GM18511 (cell line): ENCODE results near the gene INTS1.

ENCODE experiments used
- ATAC-seq: cut with Tn5 transposase; IDR thresholded peaks from one replicate; pipeline ENCODE4 v1.9.1; 2021; ENCODE audit warnings: mild to moderate bottlenecking, moderate library complexity; ENCODE audit not compliant: unreplicated experiment

Gene INTS1, protein sequence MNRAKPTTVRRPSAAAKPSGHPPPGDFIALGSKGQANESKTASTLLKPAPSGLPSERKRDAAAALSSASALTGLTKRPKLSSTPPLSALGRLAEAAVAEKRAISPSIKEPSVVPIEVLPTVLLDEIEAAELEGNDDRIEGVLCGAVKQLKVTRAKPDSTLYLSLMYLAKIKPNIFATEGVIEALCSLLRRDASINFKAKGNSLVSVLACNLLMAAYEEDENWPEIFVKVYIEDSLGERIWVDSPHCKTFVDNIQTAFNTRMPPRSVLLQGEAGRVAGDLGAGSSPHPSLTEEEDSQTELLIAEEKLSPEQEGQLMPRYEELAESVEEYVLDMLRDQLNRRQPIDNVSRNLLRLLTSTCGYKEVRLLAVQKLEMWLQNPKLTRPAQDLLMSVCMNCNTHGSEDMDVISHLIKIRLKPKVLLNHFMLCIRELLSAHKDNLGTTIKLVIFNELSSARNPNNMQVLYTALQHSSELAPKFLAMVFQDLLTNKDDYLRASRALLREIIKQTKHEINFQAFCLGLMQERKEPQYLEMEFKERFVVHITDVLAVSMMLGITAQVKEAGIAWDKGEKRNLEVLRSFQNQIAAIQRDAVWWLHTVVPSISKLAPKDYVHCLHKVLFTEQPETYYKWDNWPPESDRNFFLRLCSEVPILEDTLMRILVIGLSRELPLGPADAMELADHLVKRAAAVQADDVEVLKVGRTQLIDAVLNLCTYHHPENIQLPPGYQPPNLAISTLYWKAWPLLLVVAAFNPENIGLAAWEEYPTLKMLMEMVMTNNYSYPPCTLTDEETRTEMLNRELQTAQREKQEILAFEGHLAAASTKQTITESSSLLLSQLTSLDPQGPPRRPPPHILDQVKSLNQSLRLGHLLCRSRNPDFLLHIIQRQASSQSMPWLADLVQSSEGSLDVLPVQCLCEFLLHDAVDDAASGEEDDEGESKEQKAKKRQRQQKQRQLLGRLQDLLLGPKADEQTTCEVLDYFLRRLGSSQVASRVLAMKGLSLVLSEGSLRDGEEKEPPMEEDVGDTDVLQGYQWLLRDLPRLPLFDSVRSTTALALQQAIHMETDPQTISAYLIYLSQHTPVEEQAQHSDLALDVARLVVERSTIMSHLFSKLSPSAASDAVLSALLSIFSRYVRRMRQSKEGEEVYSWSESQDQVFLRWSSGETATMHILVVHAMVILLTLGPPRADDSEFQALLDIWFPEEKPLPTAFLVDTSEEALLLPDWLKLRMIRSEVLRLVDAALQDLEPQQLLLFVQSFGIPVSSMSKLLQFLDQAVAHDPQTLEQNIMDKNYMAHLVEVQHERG (N-terminal part only)

GRCh38 chr7:1503816-1504775 lies at the start of gene INTS1:
Gene INTS1, minus strand, starts transcription at chr7:1504389. Its CDS starts 429 bp downstream, at chr7:1503960.
- peak; percentile 86 for ATAC-seq

GRCh38 chr7:1553512-1554210 lies 49.5 kb upstream of the INTS1 start:
- ATAC-seq, result no peak

- no peak for ATAC-seq
Measured at GRCh38 chr7:1552200-1552599, 48.0 kb upstream of the INTS1 start.

GRCh38 chr7:1550846-1551155 lies 46.6 kb upstream of the INTS1 start:
- ATAC-seq, result no peak

DNA sequence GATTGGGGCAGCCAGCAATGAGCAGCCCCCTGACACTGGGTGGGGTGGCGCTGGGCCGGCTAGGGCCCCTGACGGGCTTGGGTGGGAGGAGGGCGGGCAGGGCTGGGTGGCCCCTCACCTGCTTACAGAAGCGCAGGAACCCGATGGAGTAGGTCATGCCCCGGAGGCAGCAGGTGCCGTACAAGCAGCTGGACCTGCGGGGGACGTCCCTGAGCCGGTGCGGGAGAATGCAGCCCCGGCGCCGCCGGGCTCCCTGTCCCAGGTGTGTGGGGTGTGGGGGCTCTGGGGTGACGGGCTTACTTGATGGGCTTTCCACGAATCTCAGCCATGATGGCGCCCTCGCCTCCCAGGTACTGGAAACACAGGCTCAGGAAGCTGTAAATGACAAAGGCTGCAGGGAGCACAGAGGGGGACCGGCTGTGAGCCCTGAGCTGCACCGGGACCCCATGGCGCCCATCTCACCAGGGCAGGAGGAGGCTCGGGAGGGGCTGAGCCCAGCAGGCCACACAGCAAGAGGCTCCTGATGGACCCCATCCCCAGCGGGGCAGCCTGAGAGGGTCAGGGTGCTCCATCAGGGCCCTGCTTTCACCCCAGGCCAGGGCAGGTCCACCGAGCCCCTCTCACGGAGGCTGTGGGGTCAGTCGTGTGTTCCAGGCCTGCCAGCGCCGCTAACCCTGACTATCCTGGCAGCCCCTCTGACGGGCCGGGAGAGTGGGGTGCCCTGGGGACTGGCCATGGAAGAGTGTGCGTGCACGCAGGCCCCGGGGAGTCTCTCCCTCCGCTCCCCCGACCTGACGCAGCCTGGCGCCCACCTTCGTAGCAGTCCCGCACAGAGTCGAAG lies 46.0 kb upstream of the INTS1 start:
- no peak for ATAC-seq

DNA sequence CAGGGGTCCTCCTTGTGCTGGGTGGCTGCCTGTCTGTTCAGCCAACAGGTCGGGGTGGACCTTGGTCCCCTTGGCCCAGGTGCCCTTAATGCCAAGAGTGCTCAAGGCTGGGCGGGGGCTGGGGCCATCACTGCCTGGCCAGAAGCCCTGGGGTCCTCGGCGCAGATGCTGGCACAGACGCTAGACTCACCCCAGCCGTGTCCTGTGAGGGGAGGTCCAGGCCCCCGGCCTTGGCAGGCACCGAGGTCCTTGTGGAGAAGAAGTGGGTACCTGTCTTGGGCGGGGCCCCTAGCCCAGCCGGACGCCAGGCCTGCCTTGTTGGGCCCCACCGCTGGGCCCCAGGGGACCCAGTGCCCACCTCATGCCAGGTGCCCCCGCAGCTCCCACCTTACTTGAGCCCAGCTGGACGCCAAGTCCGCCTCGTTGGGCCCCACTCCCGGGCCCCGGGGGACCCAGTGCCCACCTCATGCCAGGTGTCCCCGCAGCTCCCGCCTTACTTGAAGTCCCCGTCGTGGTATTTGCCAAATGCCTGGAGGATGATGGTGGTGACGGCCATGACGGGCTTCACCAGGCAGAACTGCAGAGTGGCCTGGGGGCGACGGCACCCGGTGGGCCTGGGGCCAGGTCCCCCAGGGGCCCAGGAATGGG lies 45.3 kb upstream of the INTS1 start:
- ATAC-seq, result no peak

DNA sequence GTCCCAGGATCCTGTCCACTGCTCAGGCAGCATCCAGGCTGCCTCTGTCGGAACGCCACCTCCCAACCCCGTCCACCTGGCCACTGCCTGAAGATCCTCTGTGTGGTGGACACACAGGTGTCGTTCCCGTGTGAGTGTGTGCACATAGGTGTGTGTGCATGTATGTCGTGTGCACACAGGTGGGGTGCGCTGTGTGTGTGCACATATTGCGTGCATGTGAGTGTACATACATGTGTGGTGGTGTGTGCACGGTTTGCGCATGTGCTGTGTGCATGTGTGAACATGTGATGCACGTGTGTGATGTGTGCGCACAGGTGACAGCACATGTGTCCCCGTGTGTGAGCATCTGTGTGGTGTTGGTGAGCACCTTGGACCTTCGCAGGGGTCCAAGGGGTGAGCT lies 44.8 kb upstream of the INTS1 start:
- ATAC-seq, result no peak

GRCh38 chr7:1548438-1548831 lies 44.2 kb upstream of the INTS1 start:
- no peak for ATAC-seq

DNA sequence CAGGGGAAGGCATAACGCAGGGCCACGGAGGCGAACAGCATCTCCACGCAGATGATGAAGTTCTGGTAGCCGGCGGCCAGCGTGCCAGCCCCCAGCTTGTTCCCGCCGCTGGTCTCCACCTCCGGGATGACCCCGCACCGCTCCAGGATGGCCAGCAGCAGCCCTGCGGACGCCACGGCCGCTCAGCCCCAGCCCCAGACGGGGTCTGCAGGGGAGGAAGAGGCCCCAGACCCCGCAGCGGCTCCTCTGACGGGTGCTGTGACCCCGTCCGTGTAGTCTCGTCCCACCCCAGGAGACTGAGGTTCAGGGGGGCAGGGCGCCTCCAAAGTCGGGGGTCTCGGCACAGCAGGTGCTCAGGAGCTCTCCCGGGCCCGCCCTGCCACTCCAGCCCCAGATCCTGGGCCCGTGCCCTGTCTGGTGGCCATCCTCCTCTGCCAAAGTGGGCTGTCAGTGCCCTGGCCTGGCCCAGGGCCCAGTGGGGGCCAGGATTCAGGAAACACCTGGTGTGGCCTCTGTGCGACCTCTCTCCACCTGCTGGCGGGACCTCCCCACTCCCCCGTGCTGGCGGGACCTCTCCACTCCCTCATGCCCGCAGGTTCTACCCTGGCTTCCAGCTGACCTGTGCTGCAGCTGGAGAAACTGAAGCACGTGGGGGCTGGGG lies 43.7 kb upstream of the INTS1 start:
- ATAC-seq, result no peak

DNA sequence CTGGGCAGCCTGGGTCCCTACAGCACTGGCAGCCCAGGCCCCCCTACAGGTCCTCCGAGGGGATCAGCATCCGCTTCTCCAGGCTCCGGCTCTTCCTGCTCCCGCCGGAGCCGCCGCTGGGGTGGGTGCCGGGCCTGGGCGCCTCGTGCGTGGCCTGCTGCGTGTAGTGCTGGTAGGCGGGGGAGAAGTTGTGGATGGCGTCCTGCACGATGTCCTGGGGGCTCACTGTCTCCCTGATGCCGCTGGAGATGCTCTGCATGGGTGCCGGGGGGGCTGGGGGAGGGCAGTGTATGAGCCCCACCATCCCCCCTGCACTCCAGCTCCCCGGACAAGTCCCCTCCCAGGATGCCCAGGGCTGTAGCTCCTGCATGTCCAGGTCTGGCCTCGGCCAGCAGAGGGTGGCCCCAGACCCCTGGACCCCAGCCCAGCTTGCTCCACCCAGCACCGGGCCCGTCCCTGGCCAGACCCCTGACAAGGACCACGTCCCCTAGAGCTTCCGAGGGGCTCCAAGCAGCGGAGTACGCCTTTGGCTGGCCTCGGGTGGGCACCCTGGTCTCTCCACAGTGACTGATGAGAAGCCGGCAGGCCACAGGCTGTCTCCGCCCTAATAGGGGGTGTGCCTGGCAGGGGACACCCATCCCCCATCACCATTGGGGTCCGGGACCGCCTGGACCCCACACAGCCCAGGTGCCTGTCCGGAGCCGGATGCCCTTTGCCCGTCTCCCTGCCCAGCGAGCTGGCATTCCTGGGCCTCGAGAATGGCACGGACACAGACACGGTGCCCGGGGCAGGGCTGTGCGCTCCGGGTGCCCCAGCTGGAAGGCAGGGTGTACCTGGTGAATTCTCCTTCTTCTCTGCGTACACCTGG lies 43.0 kb upstream of the INTS1 start:
- no peak for ATAC-seq

DNA sequence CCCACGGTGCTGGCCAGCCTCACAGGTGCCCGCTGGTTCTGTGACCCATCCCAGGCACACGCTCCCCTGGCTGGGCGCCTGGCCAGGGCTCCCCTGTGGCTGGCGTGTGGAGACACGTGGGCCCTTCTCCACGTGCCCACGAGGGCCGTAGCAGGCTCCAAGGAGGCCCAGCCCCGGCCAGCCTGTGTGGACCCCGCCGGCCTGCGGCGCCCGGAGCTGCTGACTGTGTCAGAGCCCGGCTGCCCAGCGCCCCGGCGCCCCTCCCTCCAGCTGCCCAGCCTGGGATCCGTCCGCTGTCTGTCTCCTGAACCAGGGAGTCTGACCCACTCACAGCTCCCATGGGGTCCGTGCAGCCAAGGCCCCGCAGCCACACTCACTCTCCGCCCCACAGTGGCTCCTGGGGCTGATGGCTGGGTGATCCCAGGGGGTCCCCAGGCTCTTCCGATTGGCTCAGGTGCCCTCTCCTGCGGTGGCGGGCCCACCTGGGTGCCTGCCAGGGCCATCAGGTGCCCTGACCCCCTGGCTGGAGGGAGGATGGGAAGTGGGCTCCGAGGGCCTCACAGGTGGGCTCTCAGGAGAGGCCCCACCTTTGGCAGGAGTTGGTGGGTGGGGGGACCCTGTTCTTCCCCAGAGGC lies 42.2 kb upstream of the INTS1 start:
- ATAC-seq, result no peak

DNA sequence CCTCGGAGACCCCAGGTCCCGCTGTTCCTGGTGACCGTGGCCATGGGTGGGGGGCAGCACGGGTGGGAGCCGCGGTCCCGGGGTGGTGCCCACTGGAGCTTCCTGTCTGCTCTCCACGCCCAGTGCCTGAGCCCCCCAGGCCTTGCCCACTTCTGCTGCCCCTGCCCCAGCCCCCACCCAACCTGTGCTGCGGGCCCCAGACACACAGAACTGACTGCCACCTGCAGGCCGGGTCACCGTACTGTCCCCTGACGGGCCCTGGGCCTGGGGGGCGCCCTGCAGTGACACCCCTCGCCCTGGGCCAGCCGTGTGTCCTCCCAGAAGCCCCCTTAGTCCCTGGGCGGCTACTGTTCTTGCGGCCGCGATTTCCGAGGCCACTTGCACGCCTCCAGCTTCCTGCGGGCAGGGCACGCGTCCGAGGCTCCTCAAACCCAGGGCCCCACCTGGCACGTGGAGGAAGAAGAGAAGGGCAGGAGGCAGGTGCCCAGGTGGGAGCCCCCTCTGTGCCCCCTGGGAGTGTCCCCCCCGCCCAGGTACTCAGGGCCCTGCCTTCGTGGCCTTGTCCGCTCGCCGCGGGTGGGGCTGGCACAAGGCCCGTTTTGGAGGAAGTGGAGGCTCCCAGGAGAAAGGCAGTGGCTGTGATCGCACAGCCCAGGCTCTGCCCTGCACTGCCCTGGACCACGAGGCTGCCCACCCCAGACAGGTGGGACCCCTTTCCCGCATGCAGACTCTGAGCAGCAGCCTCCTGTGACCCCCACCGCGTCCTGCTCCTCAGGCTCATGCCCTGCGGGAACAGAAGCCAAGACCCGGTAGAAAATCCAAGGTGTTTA lies 41.4 kb upstream of the INTS1 start:
- no peak for ATAC-seq

- ATAC-seq, result no peak
Measured at GRCh38 chr7:1544896-1545416, 40.8 kb upstream of the INTS1 start.

DNA sequence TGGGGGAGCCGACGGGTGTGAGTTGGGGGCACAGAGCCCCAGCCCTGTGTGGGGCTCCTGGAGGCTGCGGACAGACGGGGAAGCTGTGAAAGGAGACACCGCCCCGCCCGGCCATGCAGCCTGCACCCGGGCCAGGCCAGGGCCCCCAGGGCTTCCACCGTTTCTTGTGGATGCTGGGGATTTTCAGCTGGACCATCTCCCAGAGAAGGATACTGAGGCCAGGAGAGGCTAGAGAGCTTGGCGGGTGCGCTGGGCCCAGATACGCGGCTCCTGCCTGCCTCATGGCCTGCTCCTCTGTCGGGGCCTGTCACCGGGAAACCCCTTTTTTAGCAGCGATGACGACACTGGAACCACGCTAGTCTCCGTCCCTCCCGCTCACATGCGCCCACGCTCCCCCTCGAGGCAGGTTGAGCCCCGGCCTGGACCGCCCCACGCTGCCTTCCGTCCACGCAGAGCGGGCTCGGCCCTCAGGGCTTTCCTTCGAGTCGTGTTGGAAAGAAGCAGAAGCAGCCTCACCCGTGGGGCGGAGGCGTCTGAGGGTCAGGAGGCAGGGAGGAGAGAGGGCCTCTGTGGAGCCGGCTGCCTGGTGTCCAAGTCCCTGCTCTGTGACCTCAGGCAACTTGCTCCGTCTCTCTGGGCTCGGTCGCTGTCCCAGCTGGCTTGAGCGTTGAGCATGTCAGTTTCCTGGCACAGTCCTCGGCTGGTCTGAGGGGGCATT lies 40.1 kb upstream of the INTS1 start:
- ATAC-seq, result no peak

- ATAC-seq, result no peak
Measured at GRCh38 chr7:1543826-1544177, 39.6 kb upstream of the INTS1 start.
